ENCODE data around the gene ABCC1. TPM values are rescaled to one million over a fixed set of nuclear protein-coding genes. Genes with fewer than 3 reads are reported as not detected.

The ABCC1 gene
- total RNA-seq, 1 experiment from 2014 or later = 56.4 TPM

DNA sequence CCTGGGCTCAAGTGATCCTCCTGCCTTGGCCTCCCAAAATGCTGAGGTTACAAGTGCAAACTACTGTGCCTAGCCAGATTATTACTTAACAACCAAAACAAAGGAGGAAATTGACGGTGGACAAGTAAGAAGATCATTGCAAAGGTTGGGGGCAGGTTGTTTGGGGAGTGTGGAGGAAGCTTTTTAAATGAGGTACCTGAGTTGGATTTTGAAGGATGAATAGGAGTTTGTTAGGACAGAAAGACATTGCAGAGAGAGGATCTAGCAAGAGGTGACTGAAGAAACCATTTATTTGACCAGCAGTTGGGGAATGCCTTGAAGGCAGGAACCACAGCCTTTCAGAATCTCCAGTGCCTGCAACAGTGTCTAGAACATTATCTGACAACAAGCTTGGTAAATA, 51.3 kb downstream of the ABCC1 start:
- no peaks in the 10 kb centered on the region for H3K27me3 ChIP-seq (ENCODE audit: insufficient read depth, low read length)
- no peaks in the 10 kb centered on the region for H3K27me3 Mint-ChIP-seq (ENCODE audit: low read depth)
- H3K4me3 Mint-ChIP-seq = no peak overlapping the region
- WGBS (ENCODE audit: extremely low coverage, insufficient read length, low lambda C conversion rate) = no CpG with 5 or more reads among the region's 1 CpG
- no peak overlapping the region for H3K14ac ChIP-seq (ENCODE audit: insufficient read depth, low read length)
- no peak overlapping the region for H2AK5ac ChIP-seq (ENCODE audit: insufficient read length, low read length)
- H3K56ac ChIP-seq (ENCODE audit: insufficient read length, low read depth, low read length) = no peak overlapping the region
- no peak overlapping the region for H2BK12ac ChIP-seq (ENCODE audit: insufficient read length, low read depth, low read length)
- H3K23ac ChIP-seq (ENCODE audit: insufficient read length, low read depth, low read length) = no peak overlapping the region
- H3K79me1 ChIP-seq (ENCODE audit: insufficient read depth, low read depth, low read length, poor library complexity, severe bottlenecking) = peaks cover 9% of the 10 kb centered on the region
- peaks cover 0 to 5% (median 0%) of the 10 kb centered on the region in 3 experiments; a peak in 1 of 7 replicates for H3K36me3 Mint-ChIP-seq (ENCODE audit: insufficient read depth in 1 of 3, low read depth in 3 of 3)
- no peak overlapping the region for H2BK120ac ChIP-seq (ENCODE audit: low read depth, low read length, poor library complexity, severe bottlenecking)
- H3K4me1 Mint-ChIP-seq = peaks cover 20 to 22% of the 10 kb centered on the region in 2 experiments
- no peak overlapping the region for H4K5ac ChIP-seq (ENCODE audit: insufficient read length, low read depth, low read length)
- H3K18ac ChIP-seq (ENCODE audit: insufficient read length, low read depth, low read length) = no peak overlapping the region
- H3K27ac ChIP-seq (ENCODE audit: insufficient read length, low read depth, low read length) = no peak overlapping the region
- H4K20me1 ChIP-seq (ENCODE audit: control insufficient read depth, insufficient read depth, insufficient read length) = no peaks in the 10 kb centered on the region
- H3K9me3 ChIP-seq (ENCODE audit: control insufficient read depth, low read depth, low read length) = no peaks in the 10 kb centered on the region
- no peak overlapping the region for H3K4ac ChIP-seq (ENCODE audit: low read depth, low read length)
- no peak overlapping the region for H3K4me2 ChIP-seq (ENCODE audit: insufficient read depth, insufficient read length, low read length)
- no peaks in the 10 kb centered on the region for H3K23me2 ChIP-seq (ENCODE audit: insufficient read length, low read depth, low read length, poor library complexity, severe bottlenecking)
- H4K8ac ChIP-seq (replicated peaks; ENCODE audit: insufficient read length, low read depth, low read length) = no peak overlapping the region
- H3K9ac ChIP-seq (ENCODE audit: extremely low read depth, insufficient read length, low read length) = no peak overlapping the region
- H3K9me3 Mint-ChIP-seq = no peaks in the 10 kb centered on the region
- no peak overlapping the region for H2AFZ ChIP-seq (ENCODE audit: low read length)
- no peak overlapping the region for H2BK20ac ChIP-seq (ENCODE audit: low read depth, low read length, poor library complexity, severe bottlenecking)
- no peak overlapping the region for H4K91ac ChIP-seq (ENCODE audit: insufficient read length, low read depth, low read length)
- peaks cover 6% of the 10 kb centered on the region; the same call in 1 of the 2 replicates for H3K79me2 ChIP-seq (ENCODE audit: insufficient read depth, low read length)
- no peak overlapping the region for H2BK15ac ChIP-seq (ENCODE audit: low read depth, low read length)
- no peak overlapping the region for H2BK5ac ChIP-seq (ENCODE audit: insufficient read length, low read length)
- no peaks in the 10 kb centered on the region for H3K4me1 ChIP-seq (ENCODE audit: insufficient read depth, low read length)
- TF ChIP-seq CTCF (conservative IDR thresholded peaks at IDR 0.05) = no peak
- H3K27ac Mint-ChIP-seq = peak overlapping the region; percentile 9 to 62 (median 33); a peak in 3 of 7 replicates
- no peak for DNase-seq
- no peak overlapping the region for H3T11ph ChIP-seq (ENCODE audit: low read length)
